ENCODE measurements around the gene USP15. TPM values are rescaled to one million over a fixed set of nuclear protein-coding genes. Genes with fewer than 3 reads are reported as not detected.

Gene USP15
- total and polyA plus RNA-seq, 2 donors (not counting 3 experiments of a cell fraction or from before 2014, with no cell fraction given) = 20.0 to 61.8 TPM

DNA sequence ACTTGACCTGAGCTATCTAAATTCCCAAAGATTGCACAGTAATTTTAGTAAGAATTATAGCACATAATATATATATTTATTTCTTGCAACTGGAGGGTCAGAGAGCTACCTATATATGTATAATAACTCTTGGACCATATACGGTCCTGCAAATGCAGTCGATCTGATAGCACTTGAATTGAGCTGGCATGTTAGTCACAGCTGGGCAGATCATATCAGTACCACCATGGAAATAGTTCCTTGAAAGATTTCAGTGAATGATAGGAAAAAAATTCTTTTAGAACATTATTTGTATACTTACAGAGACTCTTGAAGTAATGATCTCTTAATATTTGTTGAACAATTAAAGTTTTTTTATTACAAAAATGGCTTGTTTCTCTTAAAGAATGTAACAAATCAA lies 111.9 kb downstream of the USP15 start:
- no peaks in the 10 kb centered on the region for H4K20me1 ChIP-seq (replicated peaks; ENCODE audit: control insufficient read depth, extremely low read depth, insufficient read depth, low read length)
- dilution Hi-C loops (cut with MboI; ENCODE audit: extremely low pct_ligation_motif_present, low sequenced_read_pairs) = no loop called here
- DNase-seq (ENCODE audit: low read depth, low spot score) = no peak
- H3K9me3 ChIP-seq (replicated peaks; ENCODE audit: control insufficient read depth, insufficient read depth, low read length) = no peaks in the 10 kb centered on the region
- no peak for FAIRE-seq
- H2AFZ ChIP-seq (ENCODE audit: low read depth, low read length) = no peak overlapping the region
- no peaks in the 10 kb centered on the region for H3K27me3 ChIP-seq (ENCODE audit: control insufficient read depth in 2 of 2, insufficient read depth in 2 of 2, low read length in 2 of 2)
- H3K9ac ChIP-seq (replicated peaks; ENCODE audit: extremely low read depth, insufficient read depth, low read length) = no peak overlapping the region
- H3K27ac ChIP-seq (ENCODE audit: insufficient read depth, low read depth, low read length) = no peak overlapping the region
- no peak for TF ChIP-seq POLR2A (IDR thresholded peaks at IDR 0.05; ENCODE audit: low read depth, low read length)
- TF ChIP-seq EZH2 (IDR thresholded peaks at IDR 0.05; ENCODE audit: borderline replicate concordance, low read depth, low read length, severe bottlenecking) = no peak
- TF ChIP-seq GATA2 (IDR thresholded peaks at IDR 0.05; ENCODE audit: insufficient read depth, insufficient read length, low read depth, low read length) = no peak
- H3K9me1 ChIP-seq (replicated peaks; ENCODE audit: control insufficient read depth, extremely low read depth, insufficient read depth, low read length) = no peaks in the 10 kb centered on the region
- H3K79me2 ChIP-seq (ENCODE audit: control insufficient read depth, insufficient read depth, low read length) = peaks cover 7% of the 10 kb centered on the region
- no peak overlapping the region for H3K4me3 ChIP-seq (replicated peaks in 1 of 3; ENCODE audit: insufficient read depth in 1 of 3, low read depth in 1 of 3, low read length in 3 of 3)
- H3K4me1 ChIP-seq (ENCODE audit: control insufficient read depth, extremely low read depth, insufficient read depth, low read length) = peaks cover 8% of the 10 kb centered on the region
- H3K4me2 ChIP-seq (ENCODE audit: insufficient read depth, low read length) = no peak overlapping the region
- BruUV-seq (replicated peaks) = no TSS peak
- ChIA-PET POLR2A (no interaction called here), CTCF (interaction anchor here (1.2 to 1.5 kb wide), 3 partner anchors 9 to 60 kb away, joined by 4 to 7 read pairs (median 4); no protein-coding TSS in a partner anchor)
- no peaks in the 10 kb centered on the region for H3K36me3 ChIP-seq (ENCODE audit: control insufficient read depth in 2 of 2, extremely low read depth in 1 of 2, insufficient read depth in 2 of 2, low read length in 2 of 2)
- intact Hi-C loops (cut with micrococcal nuclease) = loop anchor here (5.0 kb wide), 1 partner anchor 110 kb away; the partner anchor contains the start of gene USP15

DNA sequence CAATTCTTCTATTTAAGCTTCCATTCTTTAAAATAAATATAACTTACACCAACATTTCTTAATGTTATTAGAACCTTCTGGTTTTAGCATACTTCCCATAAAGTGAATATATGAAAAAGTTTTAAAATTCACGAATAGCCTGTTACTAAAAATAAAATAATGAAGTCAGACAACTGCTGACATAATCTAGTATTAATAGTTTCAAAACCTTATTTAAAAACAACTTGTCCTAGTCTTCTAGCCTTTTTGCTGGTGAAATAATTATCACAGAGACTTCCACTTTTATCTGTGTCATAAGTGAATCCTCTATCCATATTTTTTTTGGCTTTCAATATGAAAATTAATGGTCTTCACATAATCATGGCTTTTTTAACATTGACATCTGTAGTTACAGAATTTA lies 112.6 kb downstream of the USP15 start:
- intact Hi-C loops (cut with micrococcal nuclease) = loop anchor here (5.0 kb wide), 1 partner anchor 111 kb away; the partner anchor contains the start of gene USP15
- Histone ChIP-seq H3K9me1 (replicated peaks; ENCODE audit: control insufficient read depth, extremely low read depth, insufficient read depth, low read length) (no peaks in the 10 kb centered on the region), H3K9ac (replicated peaks; ENCODE audit: extremely low read depth, insufficient read depth, low read length) (no peak overlapping the region), H2AFZ (ENCODE audit: low read depth, low read length) (no peak overlapping the region), H3K36me3 (ENCODE audit: control insufficient read depth in 2 of 2, extremely low read depth in 1 of 2, insufficient read depth in 2 of 2, low read length in 2 of 2) (no peaks in the 10 kb centered on the region), H4K20me1 (replicated peaks; ENCODE audit: control insufficient read depth, extremely low read depth, insufficient read depth, low read length) (no peaks in the 10 kb centered on the region), H3K27ac (ENCODE audit: insufficient read depth, low read depth, low read length) (no peak overlapping the region), H3K9me3 (replicated peaks; ENCODE audit: control insufficient read depth, insufficient read depth, low read length) (no peaks in the 10 kb centered on the region), H3K4me3 (replicated peaks in 1 of 3; ENCODE audit: insufficient read depth in 1 of 3, low read depth in 1 of 3, low read length in 3 of 3) (no peak overlapping the region), H3K27me3 (ENCODE audit: control insufficient read depth in 2 of 2, insufficient read depth in 2 of 2, low read length in 2 of 2) (no peaks in the 10 kb centered on the region), H3K79me2 (ENCODE audit: control insufficient read depth, insufficient read depth, low read length) (peaks cover 7% of the 10 kb centered on the region), H3K4me2 (ENCODE audit: insufficient read depth, low read length) (no peak overlapping the region), H3K4me1 (ENCODE audit: control insufficient read depth, extremely low read depth, insufficient read depth, low read length) (peaks cover 8% of the 10 kb centered on the region)
- dilution Hi-C loops (cut with MboI; ENCODE audit: extremely low pct_ligation_motif_present, low sequenced_read_pairs) = no loop called here
- DNase-seq (ENCODE audit: low read depth, low spot score) (no peak), FAIRE-seq (no peak)
- TF ChIP-seq, protein P1, sequence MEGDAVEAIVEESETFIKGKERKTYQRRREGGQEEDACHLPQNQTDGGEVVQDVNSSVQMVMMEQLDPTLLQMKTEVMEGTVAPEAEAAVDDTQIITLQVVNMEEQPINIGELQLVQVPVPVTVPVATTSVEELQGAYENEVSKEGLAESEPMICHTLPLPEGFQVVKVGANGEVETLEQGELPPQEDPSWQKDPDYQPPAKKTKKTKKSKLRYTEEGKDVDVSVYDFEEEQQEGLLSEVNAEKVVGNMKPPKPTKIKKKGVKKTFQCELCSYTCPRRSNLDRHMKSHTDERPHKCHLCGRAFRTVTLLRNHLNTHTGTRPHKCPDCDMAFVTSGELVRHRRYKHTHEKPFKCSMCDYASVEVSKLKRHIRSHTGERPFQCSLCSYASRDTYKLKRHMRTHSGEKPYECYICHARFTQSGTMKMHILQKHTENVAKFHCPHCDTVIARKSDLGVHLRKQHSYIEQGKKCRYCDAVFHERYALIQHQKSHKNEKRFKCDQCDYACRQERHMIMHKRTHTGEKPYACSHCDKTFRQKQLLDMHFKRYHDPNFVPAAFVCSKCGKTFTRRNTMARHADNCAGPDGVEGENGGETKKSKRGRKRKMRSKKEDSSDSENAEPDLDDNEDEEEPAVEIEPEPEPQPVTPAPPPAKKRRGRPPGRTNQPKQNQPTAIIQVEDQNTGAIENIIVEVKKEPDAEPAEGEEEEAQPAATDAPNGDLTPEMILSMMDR (IDR thresholded peaks at IDR 0.05; ENCODE audit: extremely low read depth in 1 of 2, insufficient read depth in 1 of 2, low read depth in 1 of 2, low read length in 2 of 2) = no peak
- TF ChIP-seq GATA2 (IDR thresholded peaks at IDR 0.05; ENCODE audit: insufficient read depth, insufficient read length, low read depth, low read length) (no peak), JUN (IDR thresholded peaks at IDR 0.05; ENCODE audit: borderline replicate concordance, insufficient read depth, insufficient read length, low read depth) (no peak), MYC (IDR thresholded peaks at IDR 0.05; ENCODE audit: low read depth, low read length) (no peak), EZH2 (IDR thresholded peaks at IDR 0.05; ENCODE audit: borderline replicate concordance, low read depth, low read length, severe bottlenecking) (no peak), FOS (IDR thresholded peaks at IDR 0.05; ENCODE audit: borderline replicate concordance, insufficient read depth, low read length) (no peak), POLR2A (IDR thresholded peaks at IDR 0.05; ENCODE audit: low read depth, low read length) (no peak), POLR2AphosphoS5 (IDR thresholded peaks at IDR 0.05; ENCODE audit: insufficient read depth, low read depth, low read length) (no peak)
- TF ChIP-seq, protein P2, sequence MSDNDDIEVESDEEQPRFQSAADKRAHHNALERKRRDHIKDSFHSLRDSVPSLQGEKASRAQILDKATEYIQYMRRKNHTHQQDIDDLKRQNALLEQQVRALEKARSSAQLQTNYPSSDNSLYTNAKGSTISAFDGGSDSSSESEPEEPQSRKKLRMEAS (IDR thresholded peaks at IDR 0.05; ENCODE audit: insufficient read depth, insufficient read length) = no peak
- no TSS peak for BruUV-seq (replicated peaks)
- ChIA-PET POLR2A (no interaction called here), CTCF (no interaction called here)

Data from endothelial cell of umbilical vein (primary cell).